Naive B cell (primary cell): ENCODE data around the gene UXS1. TPM values are rescaled to one million over a fixed set of nuclear protein-coding genes. Genes with fewer than 3 reads are reported as not detected.
A peak's percentile ranks its signal among the peaks of the same experiment; 100 is the strongest.

ENCODE experiments used
- ATAC-seq, 2 donors: fragments of 150-1000 bp; cut with Tn5 transposase; 2 replicates each; pipeline ENCODE4 v1.10.0; 2021; ENCODE audit warnings: low read depth in 2 of 2, mild to moderate bottlenecking in 2 of 2, moderate library complexity in 2 of 2
- DNase-seq: peaks from one replicate; pipeline ENCODE4 v3.0.0; 2022
- H3K27ac Mint-ChIP-seq, 6 donors: one replicate each; pipeline ENCODE4 v1.8.0; 2020 to 2022; ENCODE audit warnings: mild to moderate bottlenecking in 6 of 6, mixed read lengths in 6 of 6, moderate library complexity in 5 of 6, inconsistent platforms in 2 of 6
- H3K27me3 Mint-ChIP-seq, 3 donors: one replicate each; pipeline ENCODE4 v1.8.0; 2021 to 2022; ENCODE audit warnings: mixed read lengths in 3 of 3, mild to moderate bottlenecking in 1 of 3
- H3K36me3 Mint-ChIP-seq, 2 donors: one replicate each; pipeline ENCODE4 v1.8.0; 2020 to 2022; ENCODE audit warnings: mixed read lengths in 2 of 2, inconsistent platforms in 1 of 2, mild to moderate bottlenecking in 1 of 2
- H3K4me1 Mint-ChIP-seq, 3 donors: one replicate each; pipeline ENCODE4 v1.8.0; 2020 to 2022; ENCODE audit warnings: mixed read lengths in 3 of 3, inconsistent platforms in 1 of 3, mild to moderate bottlenecking in 1 of 3, moderate library complexity in 1 of 3
- H3K4me3 Mint-ChIP-seq, 8 donors: one replicate each; pipeline ENCODE4 v1.8.0; 2020 to 2022; ENCODE audit warnings: mild to moderate bottlenecking in 8 of 8, mixed read lengths in 8 of 8, moderate library complexity in 8 of 8, inconsistent platforms in 2 of 8
- H3K9me3 Mint-ChIP-seq, 7 donors: one replicate each; pipeline ENCODE4 v1.8.0; 2020 to 2022; ENCODE audit warnings: mixed read lengths in 7 of 7, mild to moderate bottlenecking in 5 of 7, inconsistent platforms in 2 of 7, moderate library complexity in 1 of 7
- polyA plus RNA-seq, 6 donors: library from polyadenylated mRNA; unstranded; fragments of 300-500 nt; fragmentation: Illumina TruSeq; gene quantifications; one replicate each; pipeline ENCODE4 v1.2.3, GENCODE V29; 2021; ENCODE audit warnings: low read depth in 6 of 6

The UXS1 gene
- polyA plus RNA-seq, 6 donors from 2014 or later: 26.8 to 61.0 (median 51.1) TPM

- peaks cover 14 to 22% (median 20%) of the 10 kb centered on the region in 3 donors for H3K4me1 Mint-ChIP-seq
- H3K36me3 Mint-ChIP-seq: peaks cover 0 to 4% of the 10 kb centered on the region in 2 donors
- H3K9me3 Mint-ChIP-seq: no peaks in the 10 kb centered on the region
- H3K27me3 Mint-ChIP-seq: peaks cover 28 to 41% (median 32%) of the 10 kb centered on the region in 3 donors
- DNase-seq (no peak), ATAC-seq (no peak)
- H3K27ac Mint-ChIP-seq: no peak overlapping the region
- H3K4me3 Mint-ChIP-seq: no peak overlapping the region
Observed at GRCh38 chr2:106063181-106063580, 130.9 kb downstream of the UXS1 start.

- no peaks in the 10 kb centered on the region for H3K9me3 Mint-ChIP-seq
- H3K27ac Mint-ChIP-seq: no peak overlapping the region
- H3K4me3 Mint-ChIP-seq: no peak overlapping the region
- ATAC-seq (no peak), DNase-seq (no peak)
- H3K36me3 Mint-ChIP-seq: peaks cover 0 to 4% of the 10 kb centered on the region in 2 donors
- H3K4me1 Mint-ChIP-seq: peaks cover 14 to 22% (median 20%) of the 10 kb centered on the region in 3 donors
- peaks cover 25 to 38% (median 28%) of the 10 kb centered on the region in 3 donors for H3K27me3 Mint-ChIP-seq
Observed at GRCh38 chr2:106062627-106063026, 131.5 kb downstream of the UXS1 start.

GRCh38 chr2:106061611-106062349 lies 132.3 kb downstream of the UXS1 start:
- H3K27me3 Mint-ChIP-seq: peaks cover 25 to 43% (median 31%) of the 10 kb centered on the region in 3 donors
- ATAC-seq (no peak), DNase-seq (no peak)
- no peak overlapping the region for H3K27ac Mint-ChIP-seq
- H3K4me1 Mint-ChIP-seq: peaks cover 19 to 31% (median 27%) of the 10 kb centered on the region in 3 donors
- H3K4me3 Mint-ChIP-seq: no peak overlapping the region
- no peaks in the 10 kb centered on the region for H3K9me3 Mint-ChIP-seq
- H3K36me3 Mint-ChIP-seq: peaks cover 0 to 4% of the 10 kb centered on the region in 2 donors

DNA sequence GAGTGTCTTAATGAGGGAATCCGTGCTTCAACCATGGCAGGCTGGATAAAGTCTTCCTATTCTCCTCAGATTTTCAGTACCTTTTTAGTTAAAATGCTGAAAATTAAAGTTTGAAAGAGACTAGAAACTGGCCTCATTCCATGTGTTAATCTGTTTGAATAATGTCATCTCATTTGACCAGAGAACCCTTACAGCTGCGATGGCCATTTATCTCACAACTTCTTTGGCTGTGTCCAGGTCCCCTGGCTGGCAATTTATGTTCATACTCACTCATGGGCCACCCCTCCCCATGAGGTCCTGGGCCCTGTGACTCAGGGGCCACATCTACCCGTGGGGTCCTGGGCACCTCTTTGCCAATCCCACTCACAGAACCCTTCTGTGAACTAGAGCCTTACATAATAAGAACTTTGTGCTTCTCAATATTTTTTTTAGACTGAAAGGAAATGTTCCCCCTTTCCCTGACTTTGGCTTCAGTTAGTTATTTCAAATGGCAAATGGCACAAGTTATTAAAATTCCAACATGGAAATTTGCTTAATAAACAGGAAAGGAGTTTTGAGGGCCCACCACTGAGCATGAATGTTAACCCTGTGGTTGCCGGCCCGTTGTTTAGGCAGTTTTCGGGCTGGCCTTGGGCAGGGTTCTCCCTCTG lies 134.6 kb downstream of the UXS1 start:
- H3K4me1 Mint-ChIP-seq: peaks cover 9 to 17% (median 16%) of the 10 kb centered on the region in 3 donors
- peaks cover 13 to 29% (median 16%) of the 10 kb centered on the region in 3 donors for H3K27me3 Mint-ChIP-seq
- no peaks in the 10 kb centered on the region for H3K36me3 Mint-ChIP-seq
- H3K9me3 Mint-ChIP-seq: no peaks in the 10 kb centered on the region
- no peak overlapping the region for H3K4me3 Mint-ChIP-seq
- DNase-seq (no peak), ATAC-seq (no peak)
- peak overlapping the region in 1 of 6 donors; percentile 39 for H3K27ac Mint-ChIP-seq

GRCh38 chr2:106058469-106059137 lies 135.5 kb downstream of the UXS1 start:
- Mint-ChIP-seq H3K27ac (no peak overlapping the region), H3K4me1 (peaks cover 11 to 18% (median 14%) of the 10 kb centered on the region in 3 donors), H3K36me3 (no peaks in the 10 kb centered on the region), H3K4me3 (no peak overlapping the region), H3K9me3 (no peaks in the 10 kb centered on the region), H3K27me3 (peaks cover 6 to 20% (median 13%) of the 10 kb centered on the region in 3 donors)
- ATAC-seq (no peak), DNase-seq (no peak)

GRCh38 chr2:106057206-106057605 lies 136.9 kb downstream of the UXS1 start:
- ATAC-seq: no peak
- Mint-ChIP-seq H3K27me3 (peaks cover 0 to 16% (median 16%) of the 10 kb centered on the region in 3 donors), H3K9me3 (no peaks in the 10 kb centered on the region), H3K4me1 (peaks cover 18 to 26% (median 25%) of the 10 kb centered on the region in 3 donors), H3K4me3 (peak overlapping the region in 3 of 8 donors; percentile 18 to 44 (median 35)), H3K36me3 (no peaks in the 10 kb centered on the region), H3K27ac (peak overlapping the region in 1 of 6 donors; percentile 2)
- no peak for DNase-seq

DNA sequence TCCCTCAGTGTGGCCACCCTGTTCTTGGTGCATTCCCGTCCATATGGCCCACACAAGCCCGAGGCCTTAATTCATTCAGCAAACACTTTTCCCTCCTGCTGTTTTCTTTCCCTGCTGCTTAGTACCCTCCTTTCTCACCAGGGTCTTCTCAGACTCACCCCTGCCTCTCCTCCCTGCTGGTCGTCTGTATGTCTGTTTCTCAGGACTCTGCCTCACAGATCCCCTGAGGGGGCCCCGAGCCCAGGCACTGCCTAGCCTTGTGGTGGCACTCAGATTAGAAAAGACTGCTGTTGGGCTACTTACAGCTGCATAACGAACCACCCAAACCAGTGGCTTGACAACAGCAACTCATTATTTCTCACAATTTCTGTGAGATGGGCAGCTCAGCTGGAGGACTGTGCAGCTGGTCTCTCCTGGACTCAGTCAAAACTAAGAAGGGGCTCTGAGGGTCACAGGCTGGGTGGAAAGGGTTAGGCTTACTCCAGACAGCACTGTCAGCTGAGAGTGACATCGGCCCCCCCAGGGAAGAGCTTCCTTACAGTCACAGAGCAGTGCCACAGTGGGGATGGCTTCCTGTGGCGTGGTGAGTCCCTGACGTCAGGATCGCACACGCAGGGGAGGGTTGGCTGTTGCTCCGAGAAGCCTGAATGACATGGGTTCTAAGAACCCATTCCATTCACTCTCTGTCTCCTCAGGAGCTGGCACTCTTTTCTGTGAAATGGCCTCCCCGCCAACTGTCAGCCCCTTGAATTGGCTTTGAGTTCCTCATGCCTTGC lies 139.0 kb downstream of the UXS1 start:
- Mint-ChIP-seq H3K4me3 (peak overlapping the region in 1 of 8 donors; percentile 30), H3K27me3 (peaks cover 0 to 23% (median 11%) of the 10 kb centered on the region in 3 donors), H3K4me1 (peaks cover 18 to 32% (median 25%) of the 10 kb centered on the region in 3 donors), H3K36me3 (no peaks in the 10 kb centered on the region), H3K9me3 (peaks cover 0 to 2% (median 0%) of the 10 kb centered on the region in 7 donors), H3K27ac (no peak overlapping the region)
- DNase-seq (no peak), ATAC-seq (no peak)

- H3K27me3 Mint-ChIP-seq: peaks cover 0 to 23% (median 11%) of the 10 kb centered on the region in 3 donors
- no peaks in the 10 kb centered on the region for H3K36me3 Mint-ChIP-seq
- H3K27ac Mint-ChIP-seq: peak overlapping the region in 1 of 6 donors; percentile 32
- H3K4me1 Mint-ChIP-seq: peaks cover 18 to 32% (median 25%) of the 10 kb centered on the region in 3 donors
- H3K9me3 Mint-ChIP-seq: peaks cover 0 to 2% (median 0%) of the 10 kb centered on the region in 7 donors
- no peak overlapping the region for H3K4me3 Mint-ChIP-seq
- DNase-seq: no peak
- ATAC-seq: no peak
Observed at GRCh38 chr2:106054321-106054720, 139.8 kb downstream of the UXS1 start.

DNA sequence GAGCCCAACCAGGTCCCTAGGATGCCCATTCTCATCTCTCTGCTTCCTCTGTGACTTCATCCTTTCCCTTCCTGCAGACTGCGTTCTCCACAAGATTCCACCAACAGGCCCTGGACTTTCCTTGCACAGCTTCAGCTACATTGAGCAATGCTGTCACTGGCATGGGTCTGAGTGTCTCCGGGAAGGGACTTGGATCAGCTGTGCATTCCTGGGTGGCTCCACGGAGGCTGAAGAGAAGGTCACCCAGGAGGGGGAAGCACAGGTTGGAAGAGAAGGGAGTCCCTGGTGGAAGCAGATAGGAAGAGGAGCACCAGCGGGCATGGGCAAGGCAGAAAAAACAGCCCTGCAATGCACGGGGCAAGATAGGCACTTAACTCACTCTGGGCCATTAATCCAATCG lies 140.5 kb downstream of the UXS1 start:
- DNase-seq: no peak
- Mint-ChIP-seq H3K9me3 (peaks cover 0 to 2% (median 0%) of the 10 kb centered on the region in 7 donors), H3K36me3 (no peaks in the 10 kb centered on the region), H3K4me1 (peaks cover 18 to 32% (median 25%) of the 10 kb centered on the region in 3 donors), H3K27ac (peak overlapping the region in 1 of 6 donors; percentile 76), H3K27me3 (peaks cover 0 to 23% (median 11%) of the 10 kb centered on the region in 3 donors), H3K4me3 (no peak overlapping the region)
- no peak for ATAC-seq

DNA sequence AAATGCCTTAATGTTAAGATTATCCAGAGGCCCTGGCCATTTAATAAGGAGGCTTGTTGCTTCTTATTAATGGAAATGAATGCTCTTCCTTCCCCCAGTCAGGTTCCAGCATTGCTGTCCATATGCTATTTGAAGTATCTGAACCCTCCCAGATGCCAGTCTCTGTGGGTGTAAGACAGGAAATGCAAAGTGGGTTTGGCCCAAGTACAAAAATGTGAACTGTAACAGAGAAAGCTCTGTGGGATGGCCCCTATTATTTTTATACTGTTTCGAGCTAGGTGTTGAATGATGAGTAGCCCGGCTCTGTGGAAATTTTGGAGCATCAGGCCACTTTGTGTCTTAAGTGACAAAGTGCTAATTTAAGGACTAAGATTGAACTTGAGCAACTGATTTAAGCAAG lies 141.0 kb downstream of the UXS1 start:
- ATAC-seq: no peak
- Mint-ChIP-seq H3K27ac (no peak overlapping the region), H3K4me3 (peak overlapping the region in 1 of 8 donors; percentile 43), H3K9me3 (peaks cover 0 to 2% (median 0%) of the 10 kb centered on the region in 7 donors), H3K27me3 (peaks cover 0 to 23% (median 11%) of the 10 kb centered on the region in 3 donors), H3K4me1 (peaks cover 18 to 32% (median 26%) of the 10 kb centered on the region in 3 donors), H3K36me3 (no peaks in the 10 kb centered on the region)
- no peak for DNase-seq

DNA sequence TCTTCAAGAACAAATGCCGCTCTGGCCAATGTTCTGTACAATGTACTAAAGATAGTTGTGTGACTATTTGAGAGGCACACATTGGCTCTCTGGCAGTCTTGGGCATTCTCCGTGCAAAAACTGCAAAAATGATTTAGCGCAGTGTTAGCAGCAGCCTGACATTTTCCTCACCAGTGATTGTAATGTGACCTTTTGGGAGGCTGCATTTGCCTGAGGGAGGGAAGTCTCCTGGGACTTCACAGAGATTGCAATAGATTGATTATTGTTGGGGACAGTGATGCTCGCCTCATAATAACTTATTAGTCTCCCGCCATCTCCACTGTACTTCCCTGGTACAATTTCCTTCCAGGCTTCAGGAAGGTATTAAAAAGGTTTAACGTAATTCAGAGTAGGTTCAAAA lies 149.2 kb downstream of the UXS1 start:
- no peak for DNase-seq
- no peaks in the 10 kb centered on the region for H3K9me3 Mint-ChIP-seq
- no peak overlapping the region for H3K27ac Mint-ChIP-seq
- no peaks in the 10 kb centered on the region for H3K27me3 Mint-ChIP-seq
- H3K36me3 Mint-ChIP-seq: no peaks in the 10 kb centered on the region
- H3K4me1 Mint-ChIP-seq: peaks cover 0 to 3% (median 0%) of the 10 kb centered on the region in 3 donors
- H3K4me3 Mint-ChIP-seq: no peak overlapping the region
- ATAC-seq: no peak

- no peaks in the 10 kb centered on the region for H3K9me3 Mint-ChIP-seq
- H3K36me3 Mint-ChIP-seq: no peaks in the 10 kb centered on the region
- DNase-seq: no peak
- peaks cover 0 to 3% (median 0%) of the 10 kb centered on the region in 3 donors for H3K27me3 Mint-ChIP-seq
- no peak overlapping the region for H3K27ac Mint-ChIP-seq
- no peak for ATAC-seq
- no peak overlapping the region for H3K4me3 Mint-ChIP-seq
- H3K4me1 Mint-ChIP-seq: peaks cover 0 to 3% (median 0%) of the 10 kb centered on the region in 3 donors
Observed at GRCh38 chr2:106044021-106044420, 150.1 kb downstream of the UXS1 start.
